Hepatocyte (in vitro differentiated cells): ENCODE measurements around the gene IL22RA1. TPM values are rescaled to one million over a fixed set of nuclear protein-coding genes. Genes with fewer than 3 reads are reported as not detected.

Source experiments
- DNase-seq: peaks from one replicate; pipeline ENCODE4 v3.0.0-alpha.2; 2016; ENCODE audit warnings: low spot score
- H2AFZ ChIP-seq: fragments of 200-600 bp; sonication (generic); 2 replicates; pipeline ENCODE4 v1.6.0; 2016; ENCODE audit warnings: antibody characterized with exemption, mild to moderate bottlenecking
- H3K27ac ChIP-seq: fragments of 200-600 bp; sonication (generic); 2 replicates; pipeline ENCODE4 v1.5.1; 2016; ENCODE audit warnings: mild to moderate bottlenecking
- H3K27me3 ChIP-seq: fragments of 200-600 bp; sonication (generic); 2 replicates; pipeline ENCODE4 v1.6.1; 2016
- H3K36me3 ChIP-seq: fragments of 200-600 bp; sonication (generic); replicated peaks from 2 replicates; pipeline ENCODE4 v1.5.1; 2016; ENCODE audit warnings: low read depth; ENCODE audit not compliant: insufficient read depth
- H3K4me1 ChIP-seq: fragments of 200-600 bp; sonication (generic); 2 replicates; pipeline ENCODE4 v1.5.1; 2016; ENCODE audit warnings: mild to moderate bottlenecking, moderate library complexity; ENCODE audit not compliant: insufficient read depth
- H3K4me2 ChIP-seq: fragments of 200-600 bp; sonication (generic); 2 replicates; pipeline ENCODE4 v1.6.0; 2016
- H3K4me3 ChIP-seq: fragments of 200-600 bp; sonication (generic); 2 replicates; pipeline ENCODE4 v1.5.1; 2016; ENCODE audit warnings: mild to moderate bottlenecking
- H3K79me2 ChIP-seq: fragments of 200-600 bp; sonication (generic); 2 replicates; pipeline ENCODE4 v1.6.0; 2017; ENCODE audit warnings: mild to moderate bottlenecking
- H3K9me2 ChIP-seq: fragments of 200-600 bp; sonication (generic); replicated peaks from 2 replicates; pipeline ENCODE4 v1.6.0; 2017; ENCODE audit warnings: mild to moderate bottlenecking; ENCODE audit not compliant: insufficient read depth
- H3K9me3 ChIP-seq: fragments of 200-600 bp; sonication (generic); 2 replicates; pipeline ENCODE4 v1.5.1; 2016; ENCODE audit warnings: low read depth, mild to moderate bottlenecking
- H4K20me1 ChIP-seq: fragments of 200-600 bp; sonication (generic); 2 replicates; pipeline ENCODE4 v1.6.0; 2016; ENCODE audit warnings: mild to moderate bottlenecking; ENCODE audit not compliant: insufficient read depth, poor library complexity, severe bottlenecking
- CTCF ChIP-seq: fragments of 200-600 bp; sonication (generic); IDR thresholded peaks from 2 replicates; pipeline ENCODE4 v1.5.1; 2016; ENCODE audit warnings: antibody characterized with exemption, mild to moderate bottlenecking; ENCODE audit not compliant: poor library complexity
- EZH2 ChIP-seq: fragments of 200-600 bp; sonication (generic); IDR thresholded peaks from 2 replicates; pipeline ENCODE4 v1.6.1; 2016; ENCODE audit warnings: antibody characterized with exemption, mild to moderate bottlenecking, borderline replicate concordance
- EZH2phosphoT487 ChIP-seq: fragments of 200-600 bp; sonication (generic); IDR thresholded peaks from one replicate; pipeline ENCODE4 v1.6.1; 2018; ENCODE audit warnings: antibody characterized with exemption, mild to moderate bottlenecking, low read depth, moderate library complexity; ENCODE audit not compliant: unreplicated experiment, severe bottlenecking
- WGBS: methylation state at CpG from one replicate; pipeline ENCODE4 v1.1.6; 2016; ENCODE audit warnings: low lambda C conversion rate; ENCODE audit errors: missing lambda C conversion rate; 5-methylcytosine and 5-hydroxymethylcytosine counted together
- polyA plus RNA-seq: library from polyadenylated mRNA; unstranded; fragments of >200 nt; fragmentation: Nextera tagmentation; extraction: Ambion mirVana; gene quantifications from 2 replicates; pipeline ENCODE4 v1.2.1, GENCODE V29; 2016
- total RNA-seq: library from RNA; depleted of rRNA; stranded (reverse); fragments of >200 nt; gene quantifications from 2 replicates; pipeline ENCODE4 v1.2.3, GENCODE V29; 2014

Gene IL22RA1
- total and polyA plus RNA-seq, 2 experiments from 2014 or later, result 6.1 to 8.2 TPM

- Histone ChIP-seq H2AFZ (no peak overlapping the region), H3K9me3 (no peaks in the 10 kb centered on the region), H3K79me2 (no peaks in the 10 kb centered on the region), H3K4me3 (no peak overlapping the region), H3K36me3 (no peaks in the 10 kb centered on the region), H3K9me2 (no peaks in the 10 kb centered on the region), H4K20me1 (no peaks in the 10 kb centered on the region), H3K27ac (peak overlapping the region; percentile 96), H3K4me2 (no peak overlapping the region), H3K27me3 (no peaks in the 10 kb centered on the region), H3K4me1 (peaks cover 34% of the 10 kb centered on the region)
- 94% methylated on average over 14 of the region's 14 CpGs for WGBS
- no peak for DNase-seq
- TF ChIP-seq EZH2, result no peak
- TF ChIP-seq EZH2phosphoT487, result no peak
- TF ChIP-seq CTCF, result no peak
Measured at GRCh38 chr1:24121406-24121805, 21.5 kb downstream of the IL22RA1 start.

GRCh38 chr1:24120965-24121364 lies 22.0 kb downstream of the IL22RA1 start:
- Histone ChIP-seq H3K4me1 (peaks cover 34% of the 10 kb centered on the region), H2AFZ (no peak overlapping the region), H3K9me2 (no peaks in the 10 kb centered on the region), H3K36me3 (no peaks in the 10 kb centered on the region), H3K9me3 (no peaks in the 10 kb centered on the region), H3K4me2 (peak overlapping the region; percentile 63), H3K4me3 (no peak overlapping the region), H3K27me3 (no peaks in the 10 kb centered on the region), H3K27ac (peak overlapping the region; percentile 96), H4K20me1 (no peaks in the 10 kb centered on the region), H3K79me2 (no peaks in the 10 kb centered on the region)
- TF ChIP-seq EZH2phosphoT487 (no peak), EZH2 (no peak), CTCF (no peak)
- DNase-seq, result no peak
- 70% methylated on average over 3 of the region's 3 CpGs for WGBS

- Histone ChIP-seq H3K4me1 (peaks cover 35% of the 10 kb centered on the region), H3K4me2 (peak overlapping the region; percentile 63), H3K36me3 (no peaks in the 10 kb centered on the region), H3K9me2 (no peaks in the 10 kb centered on the region), H3K9me3 (no peaks in the 10 kb centered on the region), H3K4me3 (no peak overlapping the region), H2AFZ (peak overlapping the region; percentile 62), H3K27me3 (no peaks in the 10 kb centered on the region), H3K27ac (peak overlapping the region; percentile 96), H3K79me2 (no peaks in the 10 kb centered on the region), H4K20me1 (no peaks in the 10 kb centered on the region)
- 45% methylated on average over 17 of the region's 17 CpGs for WGBS
- DNase-seq, result peak; percentile 87
- TF ChIP-seq CTCF, result no peak
- no peak for TF ChIP-seq EZH2phosphoT487
- no peak for TF ChIP-seq EZH2
Measured at GRCh38 chr1:24119859-24120756, 22.8 kb downstream of the IL22RA1 start.
